Tibial nerve (tissue), 4 donors: ENCODE measurements around the gene RAC2. TPM values are rescaled to one million over a fixed set of nuclear protein-coding genes. Genes with fewer than 3 reads are reported as not detected.

Experiments
- DNase-seq, 2 donors: peaks; one replicate each; pipeline ENCODE4 v3.0.0-alpha.2; 2019; ENCODE audit warnings: low spot score in 2 of 2
- H3K27ac ChIP-seq, 4 donors: fragments of 200-600 bp; sonication (generic) in 3 of 4; one replicate each; pipeline ENCODE4 v1.5.1; 2017 to 2019; ENCODE audit warnings: mild to moderate bottlenecking in 1 of 4
- H3K27me3 ChIP-seq, 2 donors: fragments of 200-600 bp; sonication (generic) in 1 of 2; one replicate each; pipeline versions ENCODE4 v1.5.1 to v1.6.0; 2017 to 2019
- H3K36me3 ChIP-seq, 3 donors: fragments of 200-600 bp; sonication (generic); one replicate each; pipeline ENCODE4 v1.5.1; 2018 to 2019
- H3K4me1 ChIP-seq, 4 donors: fragments of 200-600 bp; sonication (generic) in 3 of 4; one replicate each; pipeline ENCODE4 v1.5.1; 2017 to 2019
- H3K4me3 ChIP-seq, 4 donors: fragments of 200-600 bp; sonication (generic) in 3 of 4; one replicate each; pipeline ENCODE4 v1.5.1; 2017 to 2019; ENCODE audit warnings: mild to moderate bottlenecking in 1 of 4, moderate library complexity in 1 of 4
- H3K9me3 ChIP-seq, 4 donors: fragments of 200-600 bp; sonication (generic) in 3 of 4; one replicate each; pipeline ENCODE4 v1.5.1; 2017 to 2019
- CTCF ChIP-seq, 5 experiments: fragments of 200-600 bp in 3 of 5; fragments of 450-650 bp in 2 of 5; sonication (generic) in 3 of 5; IDR thresholded peaks; one replicate each; pipeline ENCODE4 v1.5.1; 2016 to 2019; ENCODE audit warnings: antibody characterized with exemption in 5 of 5, mild to moderate bottlenecking in 3 of 5, moderate library complexity in 2 of 5
- EP300 ChIP-seq, 2 donors: sonication (generic); formaldehyde crosslinking; IDR thresholded peaks; one replicate each; pipeline ENCODE4 v1.6.1; 2017; ENCODE audit warnings: antibody characterized with exemption in 2 of 2, mild to moderate bottlenecking in 1 of 2
- POLR2A ChIP-seq, 2 donors: fragments of 450-650 bp; IDR thresholded peaks; one replicate each; pipeline ENCODE4 v1.6.1; 2017; ENCODE audit warnings: antibody characterized with exemption in 2 of 2, mild to moderate bottlenecking in 2 of 2, moderate library complexity in 2 of 2
- WGBS, 2 donors: methylation state at CpG; one replicate each; pipeline ENCODE4 v1.1.5; 2018; 5-methylcytosine and 5-hydroxymethylcytosine counted together
- small RNA-seq: library from RNA; depleted of rRNA; stranded (forward); fragments of <200 nt; gene quantifications from one replicate; pipeline ENCODE3, GENCODE V24; 2016
- total RNA-seq, 4 donors: library from RNA; depleted of rRNA; stranded (reverse); fragments of >200 nt; gene quantifications; one replicate each; pipeline ENCODE4 v1.1.0, GENCODE V29; 2016

The RAC2 gene
- total RNA-seq, 4 donors from 2014 or later: 6.3 to 18.6 (median 7.8) TPM

GRCh38 chr22:37177755-37178154 is 66.3 kb downstream of the RAC2 start:
- Histone ChIP-seq H3K27ac (peak overlapping the region in 1 of 4 donors; percentile 56), H3K36me3 (peaks cover 0 to 25% (median 0%) of the 10 kb centered on the region in 3 donors), H3K9me3 (no peaks in the 10 kb centered on the region), H3K27me3 (no peaks in the 10 kb centered on the region), H3K4me3 (no peak overlapping the region), H3K4me1 (peaks cover 0 to 57% (median 26%) of the 10 kb centered on the region in 4 donors)
- no peak for DNase-seq
- WGBS, 2 donors: 91 to 94% methylated on average over 3 of the region's 3 CpGs
- TF ChIP-seq EP300 (IDR thresholded peaks at IDR 0.05): no peak
- no peak for TF ChIP-seq POLR2A (IDR thresholded peaks at IDR 0.05)
- no peak for TF ChIP-seq CTCF (IDR thresholded peaks at IDR 0.05)

GRCh38 chr22:37177221-37177620 is 66.8 kb downstream of the RAC2 start:
- Histone ChIP-seq H3K4me1 (peaks cover 0 to 57% (median 26%) of the 10 kb centered on the region in 4 donors), H3K36me3 (peaks cover 0 to 20% (median 0%) of the 10 kb centered on the region in 3 donors), H3K4me3 (no peak overlapping the region), H3K27ac (peak overlapping the region in 2 of 4 donors; percentile 55 to 56), H3K27me3 (no peaks in the 10 kb centered on the region), H3K9me3 (no peaks in the 10 kb centered on the region)
- no peak for DNase-seq
- TF ChIP-seq CTCF (IDR thresholded peaks at IDR 0.05) (no peak), EP300 (IDR thresholded peaks at IDR 0.05) (no peak), POLR2A (IDR thresholded peaks at IDR 0.05) (no peak)
- WGBS, 2 donors: 67 to 73% methylated on average over 4 to 5 of the region's 5 CpGs

- H3K36me3 ChIP-seq: peaks cover 0 to 13% (median 0%) of the 10 kb centered on the region in 3 donors
- H3K9me3 ChIP-seq: no peaks in the 10 kb centered on the region
- peaks cover 0 to 57% (median 26%) of the 10 kb centered on the region in 4 donors for H3K4me1 ChIP-seq
- no peaks in the 10 kb centered on the region for H3K27me3 ChIP-seq
- peak overlapping the region in 2 of 4 donors; percentile 55 to 56 for H3K27ac ChIP-seq
- peak overlapping the region in 1 of 4 donors; percentile 3 for H3K4me3 ChIP-seq
- TF ChIP-seq POLR2A (IDR thresholded peaks at IDR 0.05) (no peak), CTCF (IDR thresholded peaks at IDR 0.05) (no peak), EP300 (IDR thresholded peaks at IDR 0.05) (peak in 1 of 2 donors; percentile 67)
- peak; percentile 49 to 69 for DNase-seq
- 12% methylated on average over 22 to 23 of the region's 23 CpGs for WGBS, 2 donors
Measured at GRCh38 chr22:37176464-37177061, 67.5 kb downstream of the RAC2 start.

- Histone ChIP-seq H3K36me3 (peaks cover 0 to 4% (median 0%) of the 10 kb centered on the region in 3 donors), H3K4me3 (no peak overlapping the region), H3K27ac (peak overlapping the region in 1 of 4 donors; percentile 56), H3K4me1 (peaks cover 0 to 57% (median 26%) of the 10 kb centered on the region in 4 donors), H3K9me3 (no peaks in the 10 kb centered on the region), H3K27me3 (no peaks in the 10 kb centered on the region)
- no peak for TF ChIP-seq EP300 (IDR thresholded peaks at IDR 0.05)
- no peak for TF ChIP-seq CTCF (IDR thresholded peaks at IDR 0.05)
- no peak for TF ChIP-seq POLR2A (IDR thresholded peaks at IDR 0.05)
- DNase-seq: no peak
- 61 to 64% methylated on average over 18 of the region's 18 CpGs for WGBS, 2 donors
Measured at GRCh38 chr22:37175414-37176281, 68.4 kb downstream of the RAC2 start.

Small RNAs within 50 kb of the gene (small RNA-seq; reads per million reads assigned to genes)
- gene Z82188.1: not detected

Other genes starting within 250 kb of the RAC2 start
- gene TST, start 224.8 kb downstream of the RAC2 start, total RNA-seq: 10 to 100 TPM; 44.1 to 76.4 (median 66.7) TPM
- 100 to 1,000 TPM; 193 to 258 (median 199) TPM for gene MPST, start 224.5 kb downstream of the RAC2 start, total RNA-seq
- gene KCTD17, start 192.5 kb downstream of the RAC2 start, total RNA-seq: 10 to 100 TPM in 3 of 4 donors, 1 to 10 TPM in 1; 7.4 to 24.7 (median 20.2) TPM
- not detected for gene TMPRSS6, start 134.6 kb downstream of the RAC2 start, total RNA-seq
- 1 to 10 TPM in 2 of 4 donors, under 1 TPM in 1, not detected in 1; 0.22 to 2.7 (median 1.2) TPM for gene IL2RB, start 94.4 kb downstream of the RAC2 start, total RNA-seq
- 1 to 10 TPM; 2.6 to 3.9 (median 3.4) TPM for gene C1QTNF6, start 56.0 kb downstream of the RAC2 start, total RNA-seq
- gene SSTR3, start 31.8 kb downstream of the RAC2 start, total RNA-seq: not detected
- 10 to 100 TPM in 3 of 4 donors, 1 to 10 TPM in 1; 7.7 to 27.3 (median 19.0) TPM for gene CYTH4, start 38.2 kb upstream of the RAC2 start, total RNA-seq
- gene ELFN2, start 183.2 kb upstream of the RAC2 start, total RNA-seq: 1 to 10 TPM in 3 of 4 donors, under 1 TPM in 1; 0.30 to 4.4 (median 3.1) TPM
- 10 to 100 TPM; 11.7 to 24.9 (median 19.4) TPM for gene MFNG, start 242.1 kb upstream of the RAC2 start, total RNA-seq